NT2/D1 (cell line): ENCODE results near the gene ZBTB37.

ENCODE experiments used
- SUZ12 ChIP-seq: IDR thresholded peaks from 2 replicates; pipeline ENCODE4 v1.6.1; 2011; ENCODE audit not compliant: insufficient read length, insufficient read depth; ENCODE audit errors: extremely low read depth
- YY1 ChIP-seq: IDR thresholded peaks from 2 replicates; pipeline ENCODE4 v1.6.1; 2011; ENCODE audit not compliant: insufficient read length, insufficient read depth
- ZNF274 ChIP-seq: IDR thresholded peaks from 2 replicates; pipeline ENCODE4 v1.6.1; 2011; ENCODE audit warnings: mild to moderate bottlenecking, low read depth, low read length

DNA sequence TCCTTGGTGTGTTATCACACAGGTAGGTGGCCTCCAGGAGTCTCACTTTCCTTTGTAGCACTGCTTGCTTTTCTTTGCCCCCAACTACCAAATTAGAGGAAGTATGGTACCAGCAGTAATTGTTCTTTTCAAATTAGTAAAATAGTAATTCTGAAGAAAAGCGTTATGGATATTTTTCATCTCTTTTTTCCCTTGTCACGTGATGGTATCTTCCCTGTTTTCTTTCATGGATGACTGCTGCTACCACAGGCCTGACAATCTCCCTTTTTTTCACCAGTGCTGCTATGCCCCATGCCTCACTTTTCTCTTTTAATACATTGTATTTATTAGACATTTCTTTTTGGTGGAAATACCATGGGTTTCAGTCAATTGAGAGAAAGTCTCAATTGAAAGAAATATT, 3.3 kb downstream of the ZBTB37 start:
- TF ChIP-seq YY1 = no peak
- TF ChIP-seq SUZ12 = no peak
- TF ChIP-seq ZNF274 = no peak
